ENCODE data around the gene CLEC4E.
"Not testable (repeated sequence)": the region's sequence is repeated elsewhere in the genome, so short reads cannot be mapped to it uniquely, and the experiment has no call there.

Gene CLEC4E

GRCh38 chr12:8532045-8532444 is 8.7 kb downstream of the CLEC4E start:
- DNase-seq, result no peak

- no peak for DNase-seq
Measured at GRCh38 chr12:8527250-8528130, 13.2 kb downstream of the CLEC4E start.

GRCh38 chr12:8519171-8519570 is 21.5 kb downstream of the CLEC4E start:
- no peak for DNase-seq

- DNase-seq, result no peak
Measured at GRCh38 chr12:8517971-8518370, 22.7 kb downstream of the CLEC4E start.

DNA sequence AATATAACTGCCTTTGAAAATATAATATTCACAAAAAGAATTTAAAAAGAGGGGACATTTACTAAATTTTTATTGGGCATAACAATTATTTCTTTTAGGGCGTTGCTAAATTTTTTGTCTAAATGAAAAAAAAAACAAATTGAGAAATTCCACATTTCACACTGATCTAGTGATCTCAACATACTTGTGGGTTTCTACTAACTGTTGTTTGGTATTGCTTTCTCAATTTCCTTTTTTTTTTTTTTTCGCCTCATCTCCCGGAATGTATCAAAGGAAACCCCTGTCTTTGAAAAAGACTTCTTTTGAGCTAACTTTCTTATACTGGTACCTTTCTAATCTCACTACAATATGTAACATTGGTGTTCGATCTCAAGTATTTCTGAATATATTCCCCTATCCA is 27.4 kb downstream of the CLEC4E start, which contains the start of gene CLEC4D:
CLEC4D (plus strand) TSS at position 248 of the 400 bp plus-strand sequence. CDS start 230 bp downstream, outside the sequence.
- no peak for DNase-seq

DNA sequence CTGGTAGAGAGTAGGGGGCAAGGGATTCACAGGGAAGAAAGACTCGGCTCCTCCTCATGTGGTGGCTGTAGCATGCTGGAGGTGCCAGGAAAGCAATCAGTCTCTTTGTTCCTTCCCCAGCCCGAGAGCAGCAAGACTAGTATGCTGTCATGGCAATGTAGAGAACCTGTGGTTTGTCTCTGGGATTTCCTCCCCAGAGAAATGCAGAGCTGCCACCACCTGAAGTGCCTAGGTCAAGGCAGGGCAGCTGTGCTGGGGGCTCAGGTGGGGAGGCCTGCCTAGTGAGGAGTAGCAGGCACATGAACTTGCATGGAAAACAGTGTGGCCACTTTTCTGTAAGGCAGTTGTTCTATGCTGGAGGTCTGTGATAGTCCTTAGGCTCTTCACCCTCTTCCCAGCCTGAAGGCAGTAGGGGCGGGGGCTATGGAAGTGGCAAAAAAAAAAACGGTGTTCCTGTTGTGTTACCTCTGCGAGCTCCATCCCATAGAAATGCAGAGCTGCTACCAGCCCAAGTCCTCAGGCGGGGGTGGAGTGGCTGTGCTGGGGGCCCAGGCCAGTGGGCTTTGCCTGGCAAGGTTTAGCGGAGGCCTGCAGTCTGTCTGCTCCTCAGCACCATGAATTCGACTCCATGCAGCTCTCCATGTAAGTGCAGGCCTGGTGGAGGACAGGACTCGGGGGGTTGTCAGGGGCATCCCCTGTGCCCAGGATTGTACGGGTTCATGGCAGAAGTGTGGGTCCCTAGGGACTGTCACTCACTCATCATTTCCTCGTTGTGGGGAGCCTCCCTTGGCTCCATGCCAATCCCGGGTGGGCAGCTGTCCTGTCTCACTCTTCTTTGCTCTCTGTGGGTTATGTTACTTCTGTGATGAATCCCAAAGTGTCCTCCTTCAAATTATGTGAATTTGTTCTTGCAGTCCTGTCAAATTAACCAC is 31.5 kb downstream of the CLEC4E start:
- DNase-seq, result no peak

GRCh38 chr12:8508223-8508622 is 32.5 kb downstream of the CLEC4E start:
- DNase-seq, result no peak

DNA sequence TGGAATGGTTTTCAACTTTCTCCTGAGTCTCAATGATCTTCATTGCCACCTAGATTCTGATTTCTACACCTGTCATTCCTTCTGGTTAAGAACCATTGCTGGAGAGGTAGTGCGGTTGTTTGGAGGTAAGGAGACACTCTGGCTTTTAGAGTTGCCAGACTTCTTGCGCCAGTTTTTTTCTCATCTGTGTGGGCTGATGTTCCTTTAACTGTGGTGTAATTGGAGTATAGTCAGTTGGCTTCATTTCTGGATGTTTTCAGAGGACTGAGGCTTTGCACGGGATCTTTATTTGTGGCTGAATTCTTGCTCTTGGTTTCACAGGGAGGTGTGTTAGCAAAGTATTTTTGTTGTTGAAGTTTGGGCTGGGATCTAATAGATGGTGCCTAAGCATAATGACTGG is 33.1 kb downstream of the CLEC4E start:
- DNase-seq, result no peak

DNA sequence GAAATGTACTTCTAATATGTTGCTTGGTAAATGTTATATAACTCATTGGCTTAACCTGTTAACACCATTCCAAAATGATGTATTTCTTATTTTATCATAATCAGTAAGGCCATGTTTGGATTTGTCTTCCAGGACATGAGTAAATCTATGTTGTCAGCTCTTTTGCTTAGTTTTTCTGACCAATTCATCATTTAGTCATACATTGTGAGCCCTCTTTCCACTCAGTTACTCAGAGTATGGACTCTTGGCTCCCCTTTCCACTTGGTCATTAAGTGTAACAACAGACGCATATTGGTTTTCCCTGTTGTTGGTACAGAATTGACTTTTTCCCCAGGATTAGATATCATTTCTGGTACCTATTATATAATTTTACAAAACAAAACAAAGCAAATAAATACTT is 36.4 kb downstream of the CLEC4E start:
- DNase-seq, result no peak

DNA sequence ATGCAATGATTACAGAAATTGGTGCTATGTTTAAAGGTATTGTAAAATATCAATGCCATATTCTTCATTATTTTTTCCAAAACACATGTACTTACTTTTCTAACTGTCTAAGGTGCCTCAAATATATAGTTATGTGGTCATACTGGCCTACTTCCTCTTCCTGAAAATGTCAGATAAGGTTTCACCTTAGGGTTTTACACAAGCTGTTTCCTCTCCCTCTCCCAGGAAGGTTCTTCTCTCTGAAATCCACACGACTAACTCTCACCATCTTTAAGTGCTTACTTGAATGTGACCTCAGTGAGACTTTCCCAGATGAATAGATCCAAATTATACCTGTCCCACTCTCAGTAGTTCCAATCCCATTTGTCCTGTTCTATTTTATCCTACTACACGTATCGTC is 39.0 kb downstream of the CLEC4E start:
- no peak for DNase-seq

GRCh38 chr12:8499616-8500015 is 41.1 kb downstream of the CLEC4E start:
- no peak for DNase-seq

GRCh38 chr12:8496074-8496473 is 44.6 kb downstream of the CLEC4E start:
- not testable (repeated sequence) for DNase-seq

- DNase-seq, result not testable (repeated sequence)
Measured at GRCh38 chr12:8495671-8496070, 45.0 kb downstream of the CLEC4E start.

GRCh38 chr12:8493084-8493483 is 47.6 kb downstream of the CLEC4E start:
- DNase-seq, result no peak

- DNase-seq, result no peak
Measured at GRCh38 chr12:8491646-8492530, 48.8 kb downstream of the CLEC4E start.

Measured in NCI-H187 treated with DMSO at 0.1 percent for 48 hours (cell line).